HEK293 (cell line): ENCODE results near the gene MICAL3.
"Not testable (repeated sequence)": the region's sequence is repeated elsewhere in the genome, so short reads cannot be mapped to it uniquely, and the experiment has no call there.

ENCODE experiments used
- CTCF ChIA-PET: fragments of 350-600 bp; formaldehyde crosslinking; extraction: SDS; loops from one replicate; lab custom pipeline; 2021; ENCODE audit warnings: antibody characterized with exemption; lab: Yijun Ruan, JAX
- POLR2A ChIA-PET: fragments of 300-600 bp; formaldehyde crosslinking; extraction: SDS; loops from one replicate; lab custom pipeline; 2020; ENCODE audit warnings: antibody characterized with exemption, inconsistent platforms; lab: Yijun Ruan, JAX
- H3K27ac ChIP-seq: fragments of 200-500 bp; sonication (Bioruptor generic); 2 replicates; pipeline ENCODE4 v1.5.1; 2014; ENCODE audit warnings: low read depth, low read length, control low read depth, inconsistent platforms; ENCODE audit errors: extremely low read depth
- H3K36me3 ChIP-seq, 2 experiments: fragments of 200-500 bp in 1 of 2; sonication (Bioruptor generic) in 1 of 2; 1 replicate in 1 of 2; 2 replicates in 1 of 2; pipeline ENCODE4 v1.5.1; 2014 to 2017; ENCODE audit warnings: inconsistent platforms in 2 of 2, low read length in 2 of 2; ENCODE audit not compliant: control insufficient read depth in 2 of 2, insufficient read depth in 1 of 2
- H3K4me1 ChIP-seq: fragments of 200-500 bp; sonication (Bioruptor generic); 2 replicates; pipeline ENCODE4 v1.5.1; 2014; ENCODE audit warnings: mild to moderate bottlenecking, low read length, inconsistent platforms; ENCODE audit not compliant: control insufficient read depth, insufficient read depth
- H3K4me3 ChIP-seq: 2 replicates; pipeline ENCODE4 v1.5.1; 2011; ENCODE audit warnings: low read depth, mild to moderate bottlenecking, control low read depth, low read length, moderate library complexity
- H3K9me3 ChIP-seq: fragments of 200-500 bp; sonication (Bioruptor generic); 2 replicates; pipeline ENCODE4 v1.5.1; 2014; ENCODE audit warnings: low read depth, low read length, inconsistent platforms; ENCODE audit not compliant: control insufficient read depth, insufficient read depth
- ATF2 ChIP-seq: fragments of 450-650 bp; formaldehyde crosslinking; IDR thresholded peaks from 2 replicates; pipeline ENCODE4 v1.5.1; 2016; ENCODE audit warnings: missing biosample characterization, missing genetic modification characterization, low read depth
- GLI2 ChIP-seq: fragments of 450-650 bp; formaldehyde crosslinking; IDR thresholded peaks from 2 replicates; pipeline ENCODE4; 2017; ENCODE audit warnings: missing biosample characterization, missing genetic modification characterization, low read depth, borderline replicate concordance
- GLI4 ChIP-seq: fragments of 450-650 bp; formaldehyde crosslinking; IDR thresholded peaks from 2 replicates; pipeline ENCODE4 v1.5.1; 2016; ENCODE audit warnings: missing biosample characterization, missing genetic modification characterization
- WT1 ChIP-seq: fragments of 450-650 bp; formaldehyde crosslinking; IDR thresholded peaks from 2 replicates; pipeline ENCODE4 v1.5.1; 2016; ENCODE audit warnings: missing biosample characterization, missing genetic modification characterization
- ZNF155 ChIP-seq: fragments of 450-650 bp; formaldehyde crosslinking; IDR thresholded peaks from 2 replicates; pipeline ENCODE4 v1.5.1; 2016; ENCODE audit warnings: missing biosample characterization, missing genetic modification characterization
- ZNF16 ChIP-seq: fragments of 450-650 bp; formaldehyde crosslinking; IDR thresholded peaks from 2 replicates; pipeline ENCODE4 v1.5.1; 2016; ENCODE audit warnings: low read depth, missing biosample characterization, missing genetic modification characterization
- ZNF175 ChIP-seq: fragments of 450-650 bp; formaldehyde crosslinking; IDR thresholded peaks from 2 replicates; pipeline ENCODE4 v1.5.1; 2016; ENCODE audit warnings: missing biosample characterization, missing genetic modification characterization
- ZNF292 ChIP-seq: fragments of 450-650 bp; formaldehyde crosslinking; IDR thresholded peaks from 2 replicates; pipeline ENCODE4 v1.5.1; 2016; ENCODE audit warnings: low read depth, missing biosample characterization, missing genetic modification characterization, borderline replicate concordance
- ZNF302 ChIP-seq: fragments of 450-650 bp; formaldehyde crosslinking; IDR thresholded peaks from 2 replicates; pipeline ENCODE4 v1.5.1; 2016; ENCODE audit warnings: missing biosample characterization, missing genetic modification characterization, low read depth
- ZNF366 ChIP-seq: fragments of 450-650 bp; formaldehyde crosslinking; conservative IDR thresholded peaks from 2 replicates; pipeline ENCODE4 v1.5.1; 2016; ENCODE audit warnings: missing biosample characterization, missing genetic modification characterization
- ZNF426 ChIP-seq: fragments of 450-650 bp; formaldehyde crosslinking; IDR thresholded peaks from 2 replicates; pipeline ENCODE4 v1.5.1; 2017; ENCODE audit warnings: missing biosample characterization, missing genetic modification characterization, mild to moderate bottlenecking, inconsistent platforms, moderate library complexity
- ZNF48 ChIP-seq: fragments of 450-650 bp; formaldehyde crosslinking; IDR thresholded peaks from 2 replicates; pipeline ENCODE4 v1.5.1; 2016; ENCODE audit warnings: missing biosample characterization, missing genetic modification characterization
- ZNF571 ChIP-seq: fragments of 450-650 bp; formaldehyde crosslinking; IDR thresholded peaks from 2 replicates; pipeline ENCODE4 v1.5.0; 2017; ENCODE audit warnings: missing biosample characterization, missing genetic modification characterization
- ZNF596 ChIP-seq: fragments of 450-650 bp; IDR thresholded peaks from 2 replicates; pipeline ENCODE4 v1.5.0; 2018; ENCODE audit warnings: missing biosample characterization, mild to moderate bottlenecking, missing genetic modification characterization, moderate library complexity
- ZNF701 ChIP-seq: fragments of 450-650 bp; formaldehyde crosslinking; IDR thresholded peaks from 2 replicates; pipeline ENCODE4 v1.5.1; 2016; ENCODE audit warnings: missing biosample characterization, missing genetic modification characterization
- ZSCAN23 ChIP-seq: fragments of 450-650 bp; formaldehyde crosslinking; IDR thresholded peaks from 2 replicates; pipeline ENCODE4 v1.5.1; 2016; ENCODE audit warnings: missing biosample characterization, missing genetic modification characterization
- TF ChIP-seq, protein P1 (sequence below): fragments of 450-650 bp; formaldehyde crosslinking; IDR thresholded peaks from 2 replicates; pipeline ENCODE4 v1.5.0; 2017; ENCODE audit warnings: missing biosample characterization, missing genetic modification characterization, borderline replicate concordance
- TF ChIP-seq, protein P2 (sequence below): fragments of 450-650 bp; formaldehyde crosslinking; IDR thresholded peaks from 2 replicates; pipeline ENCODE4 v1.5.1; 2016; ENCODE audit warnings: missing biosample characterization, missing genetic modification characterization

Gene MICAL3

DNA sequence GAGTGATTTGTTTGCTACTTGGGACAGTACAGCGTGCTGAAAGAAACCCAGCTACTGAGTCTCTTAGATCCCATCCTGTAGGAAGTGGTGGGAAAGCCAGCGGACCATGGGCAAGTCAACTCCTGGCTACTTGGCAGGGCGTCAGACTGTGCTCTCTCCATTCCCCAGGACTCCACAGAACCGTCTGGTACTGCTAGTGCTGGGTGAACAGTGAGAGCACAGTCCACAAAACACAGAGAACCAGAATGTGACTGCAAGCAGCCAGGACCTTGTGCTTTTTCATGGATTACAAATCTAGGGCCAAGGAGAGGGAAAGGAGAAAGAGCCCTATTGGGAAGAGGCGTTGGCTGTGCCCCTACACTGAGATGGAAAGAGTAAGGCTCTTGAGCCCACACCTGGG is 260.3 kb downstream of the MICAL3 start (continued):
- TF ChIP-seq ZNF426: no peak
- TF ChIP-seq ZNF701: no peak
- TF ChIP-seq, protein P1, sequence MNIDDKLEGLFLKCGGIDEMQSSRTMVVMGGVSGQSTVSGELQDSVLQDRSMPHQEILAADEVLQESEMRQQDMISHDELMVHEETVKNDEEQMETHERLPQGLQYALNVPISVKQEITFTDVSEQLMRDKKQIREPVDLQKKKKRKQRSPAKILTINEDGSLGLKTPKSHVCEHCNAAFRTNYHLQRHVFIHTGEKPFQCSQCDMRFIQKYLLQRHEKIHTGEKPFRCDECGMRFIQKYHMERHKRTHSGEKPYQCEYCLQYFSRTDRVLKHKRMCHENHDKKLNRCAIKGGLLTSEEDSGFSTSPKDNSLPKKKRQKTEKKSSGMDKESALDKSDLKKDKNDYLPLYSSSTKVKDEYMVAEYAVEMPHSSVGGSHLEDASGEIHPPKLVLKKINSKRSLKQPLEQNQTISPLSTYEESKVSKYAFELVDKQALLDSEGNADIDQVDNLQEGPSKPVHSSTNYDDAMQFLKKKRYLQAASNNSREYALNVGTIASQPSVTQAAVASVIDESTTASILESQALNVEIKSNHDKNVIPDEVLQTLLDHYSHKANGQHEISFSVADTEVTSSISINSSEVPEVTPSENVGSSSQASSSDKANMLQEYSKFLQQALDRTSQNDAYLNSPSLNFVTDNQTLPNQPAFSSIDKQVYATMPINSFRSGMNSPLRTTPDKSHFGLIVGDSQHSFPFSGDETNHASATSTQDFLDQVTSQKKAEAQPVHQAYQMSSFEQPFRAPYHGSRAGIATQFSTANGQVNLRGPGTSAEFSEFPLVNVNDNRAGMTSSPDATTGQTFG: no peak
- TF ChIP-seq ZNF366: no peak
- TF ChIP-seq ATF2: no peak
- TF ChIP-seq, all 188 proteins: peak for 0

- H3K36me3 ChIP-seq, CTCF ChIA-PET, H3K27ac ChIP-seq, H3K4me3 ChIP-seq, H3K4me1 ChIP-seq, H3K9me3 ChIP-seq: not testable (repeated sequence)
- POLR2A ChIA-PET: interaction anchor here (1.0 kb wide), 1 partner anchor 9 kb away, joined by 4 read pairs; no protein-coding TSS in a partner anchor
These were observed 260.9 kb downstream of the MICAL3 start for GRCh38 chr22:17763442-17763841.

- H3K36me3 ChIP-seq: no peaks in the 10 kb centered on the region; a peak in 1 of 3 replicates
- H3K9me3 ChIP-seq: no peaks in the 10 kb centered on the region
- ChIA-PET POLR2A (no interaction called here), CTCF (no interaction called here)
- H3K4me1 ChIP-seq: no peaks in the 10 kb centered on the region
- TF ChIP-seq ZNF701: no peak
- TF ChIP-seq GLI2 (tag by site-specific recombination): no peak
- no peak for TF ChIP-seq GLI4 (tag by site-specific recombination)
- no peak for TF ChIP-seq ZNF155 (tag by site-specific recombination)
- no peak for TF ChIP-seq ZSCAN23
- TF ChIP-seq ZNF16: no peak
- TF ChIP-seq ZNF596 (tag by site-specific recombination): no peak
- no peak for TF ChIP-seq ZNF571
- TF ChIP-seq ZNF302 (tag by site-specific recombination): no peak
- no peak for TF ChIP-seq ZNF48
- TF ChIP-seq, protein P2, sequence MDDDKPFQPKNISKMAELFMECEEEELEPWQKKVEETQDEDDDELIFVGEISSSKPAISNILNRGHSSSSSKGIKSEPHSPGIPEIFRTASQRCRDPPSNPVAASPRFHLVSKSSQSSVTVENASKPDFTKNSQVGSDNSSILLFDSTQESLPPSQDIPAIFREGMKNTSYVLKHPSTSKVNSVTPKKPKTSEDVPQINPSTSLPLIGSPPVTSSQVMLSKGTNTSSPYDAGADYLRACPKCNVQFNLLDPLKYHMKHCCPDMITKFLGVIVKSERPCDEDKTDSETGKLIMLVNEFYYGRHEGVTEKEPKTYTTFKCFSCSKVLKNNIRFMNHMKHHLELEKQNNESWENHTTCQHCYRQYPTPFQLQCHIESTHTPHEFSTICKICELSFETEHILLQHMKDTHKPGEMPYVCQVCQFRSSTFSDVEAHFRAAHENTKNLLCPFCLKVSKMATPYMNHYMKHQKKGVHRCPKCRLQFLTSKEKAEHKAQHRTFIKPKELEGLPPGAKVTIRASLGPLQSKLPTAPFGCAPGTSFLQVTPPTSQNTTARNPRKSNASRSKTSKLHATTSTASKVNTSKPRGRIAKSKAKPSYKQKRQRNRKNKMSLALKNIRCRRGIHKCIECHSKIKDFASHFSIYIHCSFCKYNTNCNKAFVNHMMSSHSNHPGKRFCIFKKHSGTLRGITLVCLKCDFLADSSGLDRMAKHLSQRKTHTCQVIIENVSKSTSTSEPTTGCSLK (tag by site-specific recombination): no peak
- TF ChIP-seq ZNF292: no peak
- no peak for TF ChIP-seq WT1 (tag by site-specific recombination)
- TF ChIP-seq ZNF175 (tag by site-specific recombination): no peak
- H3K27ac ChIP-seq: no peak overlapping the region
- no peak overlapping the region for H3K4me3 ChIP-seq
These were observed 263.2 kb downstream of the MICAL3 start for GRCh38 chr22:17761138-17761488.
